Limb (tissue), 2 donors: ENCODE results near the gene ZNF71.
A peak's percentile ranks its signal among the peaks of the same experiment; 100 is the strongest.

Experiments
- DNase-seq, 2 donors: peaks; one replicate each; pipeline ENCODE4 v3.0.0-alpha.2; 2016; ENCODE audit errors: extremely low spot score in 2 of 2

The ZNF71 gene

DNA sequence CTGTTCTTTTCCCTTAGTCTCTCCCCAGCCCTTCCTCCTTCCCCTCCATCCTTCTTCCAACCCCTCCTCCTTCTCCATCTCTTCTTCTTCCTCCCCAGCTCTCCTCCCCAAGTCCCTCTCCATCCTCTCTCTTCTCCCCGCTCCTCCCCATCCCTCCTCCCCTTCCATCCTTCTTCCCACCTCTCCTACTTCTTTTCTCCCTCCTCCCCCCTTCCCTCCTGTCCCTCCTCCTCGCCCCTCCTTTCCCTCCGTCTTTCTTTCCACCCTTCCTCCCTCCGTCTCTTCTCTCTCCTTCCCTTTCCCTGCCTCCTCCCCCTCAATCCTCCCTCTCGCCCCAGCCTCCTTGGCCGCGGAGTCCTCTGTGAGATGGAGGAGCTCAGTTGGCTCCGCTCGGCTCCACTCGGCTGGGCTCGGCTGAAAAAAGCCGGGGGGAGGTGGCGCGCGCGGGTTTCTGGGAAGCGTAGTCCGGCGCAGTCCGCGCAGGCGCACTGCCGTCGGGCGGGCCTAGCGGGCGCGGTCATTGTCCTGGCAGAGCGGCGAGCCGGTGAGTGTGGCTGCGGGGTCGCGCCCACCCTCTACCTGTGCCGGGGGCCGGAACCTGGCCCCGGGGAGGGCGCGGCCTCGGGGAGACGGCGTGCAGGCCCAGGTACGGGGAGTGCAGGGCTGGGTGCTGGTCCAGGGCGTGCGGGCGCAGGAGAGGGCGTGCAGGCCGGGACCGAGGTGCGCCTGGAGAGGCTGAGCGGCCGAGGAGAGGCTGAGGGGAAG, at the start of gene ZNF71:
Gene ZNF71, plus strand, starts transcription at position 520 of the 765 bp plus-strand sequence. CDS start 6,257 bp downstream, outside the sequence.
- DNase-seq = peak; percentile 89 to 95

DNA sequence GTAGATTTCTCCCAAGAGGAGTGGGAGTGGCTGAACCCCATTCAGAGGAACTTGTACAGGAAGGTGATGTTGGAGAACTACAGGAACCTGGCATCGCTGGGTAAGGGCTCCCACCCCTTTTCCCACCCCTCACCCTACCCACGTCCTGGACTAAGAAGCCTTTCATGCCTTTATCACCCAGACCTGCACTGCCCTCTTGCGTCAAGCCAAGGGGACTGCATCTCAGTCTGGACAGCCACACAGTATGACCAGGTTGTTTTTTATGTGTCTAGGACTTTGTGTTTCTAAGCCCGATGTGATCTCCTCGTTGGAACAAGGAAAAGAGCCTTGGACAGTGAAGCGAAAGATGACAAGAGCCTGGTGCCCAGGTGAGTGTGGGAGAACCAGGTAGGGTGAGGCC, 47.6 kb upstream of the ZNF71 start:
- no peak for DNase-seq

DNA sequence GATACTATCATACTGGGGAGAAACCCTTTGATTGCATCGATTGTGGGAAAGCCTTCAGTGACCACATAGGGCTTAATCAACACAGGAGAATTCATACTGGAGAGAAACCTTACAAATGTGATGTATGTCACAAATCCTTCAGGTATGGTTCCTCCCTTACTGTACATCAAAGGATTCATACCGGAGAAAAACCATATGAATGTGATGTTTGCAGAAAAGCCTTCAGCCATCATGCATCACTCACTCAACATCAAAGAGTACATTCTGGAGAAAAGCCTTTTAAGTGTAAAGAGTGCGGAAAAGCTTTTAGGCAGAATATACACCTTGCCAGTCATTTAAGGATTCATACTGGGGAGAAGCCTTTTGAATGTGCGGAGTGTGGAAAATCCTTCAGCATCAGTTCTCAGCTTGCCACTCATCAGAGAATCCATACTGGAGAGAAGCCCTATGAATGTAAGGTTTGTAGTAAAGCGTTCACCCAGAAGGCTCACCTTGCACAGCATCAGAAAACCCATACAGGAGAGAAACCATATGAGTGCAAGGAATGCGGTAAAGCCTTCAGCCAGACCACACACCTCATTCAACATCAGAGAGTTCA, 40.7 kb upstream of the ZNF71 start:
- DNase-seq = no peak

DNA sequence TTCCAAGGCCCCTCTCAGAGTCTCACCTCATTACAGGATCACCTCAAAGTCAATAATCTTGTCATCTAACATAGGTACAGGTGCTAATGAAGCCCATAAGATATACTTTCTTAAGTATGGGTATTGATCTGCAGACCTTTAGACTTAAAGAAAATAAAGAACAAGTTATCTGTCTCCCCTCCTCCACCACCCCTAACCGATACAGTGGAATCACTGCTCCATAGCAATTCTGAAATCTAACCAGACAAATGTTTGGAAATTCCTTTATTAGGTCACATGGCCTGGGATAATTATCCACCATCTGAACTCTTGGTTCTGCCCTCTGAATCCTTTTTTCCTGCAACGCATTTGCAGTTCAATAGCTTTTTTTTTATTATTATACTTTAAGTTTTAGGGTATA, 32.3 kb upstream of the ZNF71 start:
- no peak for DNase-seq

DNA sequence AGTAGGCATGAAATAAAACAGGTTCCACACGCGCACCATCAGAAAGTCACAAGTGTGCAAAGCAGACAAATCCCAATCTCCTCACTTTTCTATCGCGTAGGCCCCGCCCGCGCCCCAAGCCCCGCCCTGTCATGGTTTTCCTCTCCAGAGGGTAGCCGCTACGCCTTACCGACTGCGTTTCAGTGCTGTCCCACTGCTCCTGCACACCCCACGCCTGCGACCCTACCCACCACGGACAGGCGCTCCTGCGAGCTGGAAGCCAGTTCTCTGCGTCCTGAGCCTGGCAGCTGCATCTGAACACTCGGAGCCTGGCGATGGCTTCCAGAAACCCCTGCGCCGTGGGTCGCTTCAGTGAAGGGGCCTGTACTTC, 28.2 kb upstream of the ZNF71 start:
- DNase-seq = peak in 1 of 2 donors; percentile 36

DNA sequence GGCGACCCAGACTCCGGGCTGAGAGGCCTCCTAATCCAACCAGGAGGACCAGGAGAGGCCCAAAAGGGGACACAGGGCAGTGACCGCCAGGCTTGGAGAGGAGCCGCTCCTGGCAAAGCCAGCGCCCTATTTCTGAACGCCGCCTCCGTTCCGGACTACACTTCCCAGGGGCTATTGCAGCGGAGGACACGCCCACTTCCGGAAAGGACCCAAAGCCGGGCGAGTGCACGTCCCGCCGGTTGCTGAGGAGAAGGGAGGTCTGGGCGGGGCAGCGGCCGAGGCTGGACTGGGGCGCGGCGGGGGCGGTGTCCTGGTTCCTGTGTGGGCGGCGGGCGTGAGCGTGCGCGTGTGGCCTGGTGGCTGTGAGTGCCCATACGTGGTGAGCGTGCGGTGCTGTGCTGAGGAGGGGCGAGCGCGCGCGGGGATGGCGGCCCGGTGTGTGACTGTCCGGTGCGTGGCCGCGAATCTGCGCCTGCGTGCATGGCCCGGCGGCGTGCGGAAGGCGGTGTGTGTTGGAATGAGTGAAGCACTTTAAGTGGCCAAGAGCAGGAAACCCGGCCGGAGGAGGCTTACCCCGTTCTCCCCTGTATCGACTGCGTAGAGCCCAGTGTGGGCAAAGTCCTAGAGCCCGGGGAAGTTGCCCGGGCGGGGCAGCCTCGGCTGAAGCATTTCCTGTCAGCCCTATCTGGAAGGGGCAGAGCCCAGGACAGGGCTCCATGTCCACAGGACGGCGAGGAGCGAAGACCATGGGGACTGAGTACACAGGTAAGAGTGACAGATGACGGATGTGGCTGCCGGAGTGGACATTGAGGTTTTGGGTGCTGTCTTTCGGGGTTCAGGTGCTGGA, 27.6 kb upstream of the ZNF71 start, which contains the start of gene ZNF470:
Gene ZNF470, plus strand, starts transcription at position 195 of the 847 bp plus-strand sequence. CDS start 2,844 bp downstream, outside the sequence.
- DNase-seq = peak; percentile 93 to 94

DNA sequence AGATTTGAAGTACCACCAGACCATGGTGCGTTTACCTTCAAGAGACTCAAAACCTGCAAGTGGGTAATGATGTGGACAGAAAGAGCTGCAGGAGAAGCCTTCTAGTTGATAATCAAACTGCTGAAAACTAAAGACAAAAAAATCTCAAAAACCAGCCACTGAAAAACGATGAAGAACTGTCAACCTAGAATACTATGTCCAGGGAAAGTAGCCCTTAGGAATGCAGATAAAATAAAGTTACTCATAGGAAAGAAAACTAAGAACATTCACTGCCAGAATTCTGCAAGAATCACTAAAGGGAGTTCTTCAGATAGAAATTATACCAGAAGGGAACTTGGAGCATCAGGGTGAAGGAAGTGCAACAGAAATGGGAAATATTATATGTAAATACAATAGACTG, 22.5 kb upstream of the ZNF71 start:
- no peak for DNase-seq

DNA sequence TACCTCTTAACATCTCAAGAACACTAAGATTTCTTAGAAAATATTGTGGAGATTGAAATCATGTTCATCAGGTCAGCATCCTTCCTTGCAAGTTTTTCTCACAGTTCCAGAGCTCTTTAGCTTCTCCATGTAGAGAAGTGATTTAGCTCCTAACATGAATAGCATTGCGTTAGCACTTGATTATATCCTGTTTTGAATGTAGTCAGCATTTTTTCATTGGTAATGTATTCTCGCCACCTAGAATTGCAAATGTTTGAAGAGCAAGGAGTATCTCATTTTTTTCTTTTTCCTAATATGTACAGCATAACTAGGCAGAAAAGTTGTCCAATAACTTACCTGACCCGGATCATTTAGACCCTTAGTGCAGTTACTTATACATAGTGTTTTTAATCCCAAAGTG, 21.2 kb upstream of the ZNF71 start:
- no peak for DNase-seq

DNA sequence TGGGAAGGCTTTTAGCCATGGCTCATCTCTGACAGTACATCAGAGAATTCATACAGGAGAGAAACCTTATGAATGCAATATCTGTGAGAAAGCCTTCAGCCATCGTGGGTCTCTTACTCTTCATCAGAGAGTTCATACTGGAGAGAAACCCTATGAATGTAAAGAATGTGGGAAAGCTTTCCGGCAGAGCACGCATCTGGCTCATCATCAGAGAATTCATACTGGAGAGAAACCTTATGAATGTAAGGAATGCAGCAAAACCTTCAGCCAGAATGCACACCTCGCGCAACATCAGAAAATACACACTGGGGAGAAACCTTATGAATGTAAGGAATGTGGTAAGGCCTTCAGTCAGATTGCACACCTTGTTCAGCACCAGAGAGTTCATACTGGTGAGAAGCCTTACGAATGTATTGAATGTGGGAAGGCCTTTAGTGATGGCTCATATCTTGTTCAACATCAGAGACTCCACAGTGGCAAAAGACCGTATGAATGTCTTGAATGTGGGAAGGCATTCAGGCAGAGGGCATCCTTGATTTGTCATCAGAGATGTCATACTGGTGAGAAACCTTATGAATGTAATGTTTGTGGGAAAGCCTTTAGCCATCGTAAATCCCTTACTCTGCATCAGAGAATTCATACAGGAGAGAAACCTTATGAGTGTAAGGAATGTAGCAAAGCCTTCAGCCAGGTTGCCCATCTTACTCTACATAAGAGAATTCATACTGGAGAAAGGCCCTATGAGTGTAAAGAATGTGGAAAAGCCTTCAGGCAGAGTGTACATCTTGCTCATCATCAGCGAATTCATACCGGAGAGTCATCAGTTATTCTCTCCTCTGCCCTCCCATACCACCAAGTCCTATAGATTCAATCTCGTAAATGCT, 17.1 kb upstream of the ZNF71 start:
- no peak for DNase-seq

DNA sequence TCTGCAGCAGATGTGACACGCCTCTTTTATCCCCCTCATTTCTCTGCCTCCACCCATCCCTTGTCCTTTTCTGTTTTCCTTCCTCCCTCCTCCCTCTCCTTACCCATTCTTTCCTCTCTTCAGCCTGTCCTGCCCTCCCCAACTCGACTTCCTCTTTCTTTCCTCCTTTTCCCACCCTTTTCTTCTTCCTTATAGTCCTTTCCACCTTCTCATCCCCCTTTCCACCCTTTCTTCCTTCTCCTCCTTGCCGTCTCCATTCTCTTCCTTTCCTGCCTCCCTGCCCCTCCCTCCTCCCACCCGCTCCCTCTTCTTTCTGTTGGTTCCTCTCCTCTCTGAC, 688 bp upstream of the ZNF71 start:
- DNase-seq = no peak

DNA sequence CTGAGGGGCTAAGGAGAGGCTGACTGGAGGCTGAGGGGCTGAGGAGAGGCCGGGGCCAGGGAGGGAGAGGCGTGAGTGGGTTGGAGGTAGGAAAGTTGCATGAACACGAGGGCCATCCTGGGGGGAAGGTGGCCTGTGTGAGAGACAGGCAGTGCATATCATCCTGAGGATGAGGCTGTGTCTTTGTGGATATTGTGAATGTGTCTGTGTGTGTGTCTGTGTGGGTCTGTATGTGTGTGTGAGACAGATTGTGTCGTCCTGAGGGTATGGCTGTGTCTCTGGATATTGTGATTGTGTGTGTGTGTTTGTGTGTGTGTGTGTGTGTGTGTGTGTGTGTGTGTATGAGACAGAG, 422 bp downstream of the ZNF71 start:
- no peak for DNase-seq

DNA sequence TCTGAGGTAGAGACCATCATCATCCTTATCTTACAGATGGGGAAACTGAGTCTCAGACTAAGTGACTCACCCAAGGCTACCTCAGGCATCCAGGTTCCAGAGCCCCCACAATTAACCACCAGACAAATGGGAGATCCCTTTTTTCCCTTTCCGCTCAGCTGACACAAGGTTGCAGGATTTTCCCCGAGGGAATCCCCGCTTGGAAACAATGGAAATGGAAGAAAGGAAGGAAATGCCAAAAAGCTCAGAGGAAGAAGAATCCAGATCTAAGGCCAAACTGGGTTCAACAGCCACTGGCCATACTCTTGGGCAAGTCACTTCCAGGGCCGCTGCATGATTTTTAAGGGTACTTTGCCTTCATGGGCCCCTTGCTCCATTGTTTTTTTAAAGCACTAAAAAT, 1.6 kb downstream of the ZNF71 start:
- DNase-seq = no peak

DNA sequence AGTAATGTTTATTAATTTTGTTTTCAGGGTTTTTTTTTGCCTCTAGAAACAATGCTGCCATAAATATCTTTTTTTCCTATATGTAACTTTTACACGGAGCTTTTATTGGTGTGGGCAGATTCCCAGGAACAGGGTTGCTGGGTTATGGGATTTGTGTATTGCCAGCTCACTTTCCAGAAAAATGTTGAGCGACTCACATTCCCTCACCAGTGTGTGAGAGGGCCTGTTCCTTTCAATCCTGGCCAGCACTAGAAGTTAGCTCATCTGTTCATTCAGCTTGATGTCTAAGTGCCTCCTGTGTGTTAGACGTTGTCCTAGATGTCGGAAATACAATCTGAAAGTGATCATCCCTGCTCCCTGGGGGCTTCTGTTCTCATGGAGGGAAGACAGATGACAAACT, 2.6 kb downstream of the ZNF71 start:
- DNase-seq = no peak

DNA sequence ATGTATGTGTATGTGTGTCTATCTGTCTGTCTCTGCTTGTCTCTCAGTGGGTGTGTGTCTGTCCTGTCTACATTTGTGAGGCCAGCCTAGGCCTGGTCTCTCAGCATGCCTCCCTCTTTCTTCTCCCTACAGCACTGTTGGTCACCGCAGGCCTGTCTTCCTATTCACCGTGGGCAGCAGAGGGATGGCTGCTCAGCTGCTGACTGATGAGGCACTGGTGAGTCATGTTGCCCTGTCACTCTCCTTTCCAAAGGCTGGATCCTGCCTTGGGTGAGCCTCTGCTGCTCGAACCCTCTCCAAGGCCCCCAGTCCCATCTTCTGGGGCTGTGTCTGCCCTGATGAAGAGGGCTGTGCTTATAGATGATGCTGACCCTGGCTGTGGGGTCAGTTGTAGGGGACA, 6.3 kb downstream of the ZNF71 start:
- DNase-seq = no peak

DNA sequence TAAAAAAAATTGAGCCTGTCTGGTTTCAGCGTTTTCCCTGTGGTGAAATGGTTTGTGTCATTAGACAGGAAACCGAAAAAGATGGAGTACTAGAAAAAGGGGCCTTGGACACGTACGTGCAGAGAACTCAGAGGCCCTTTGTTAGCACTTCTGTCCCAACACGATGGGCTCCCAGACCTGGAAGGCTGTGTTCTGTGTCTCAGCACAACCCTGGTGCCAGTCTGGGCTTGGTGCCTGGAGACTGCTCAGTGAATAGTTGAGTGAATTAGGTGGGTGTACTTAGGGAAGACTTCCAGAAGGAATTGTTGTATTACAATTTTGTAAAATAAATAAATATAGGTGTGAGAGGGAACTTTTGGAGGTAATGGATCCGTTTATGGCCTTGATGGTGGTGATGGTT, 8.7 kb downstream of the ZNF71 start:
- DNase-seq = no peak

DNA sequence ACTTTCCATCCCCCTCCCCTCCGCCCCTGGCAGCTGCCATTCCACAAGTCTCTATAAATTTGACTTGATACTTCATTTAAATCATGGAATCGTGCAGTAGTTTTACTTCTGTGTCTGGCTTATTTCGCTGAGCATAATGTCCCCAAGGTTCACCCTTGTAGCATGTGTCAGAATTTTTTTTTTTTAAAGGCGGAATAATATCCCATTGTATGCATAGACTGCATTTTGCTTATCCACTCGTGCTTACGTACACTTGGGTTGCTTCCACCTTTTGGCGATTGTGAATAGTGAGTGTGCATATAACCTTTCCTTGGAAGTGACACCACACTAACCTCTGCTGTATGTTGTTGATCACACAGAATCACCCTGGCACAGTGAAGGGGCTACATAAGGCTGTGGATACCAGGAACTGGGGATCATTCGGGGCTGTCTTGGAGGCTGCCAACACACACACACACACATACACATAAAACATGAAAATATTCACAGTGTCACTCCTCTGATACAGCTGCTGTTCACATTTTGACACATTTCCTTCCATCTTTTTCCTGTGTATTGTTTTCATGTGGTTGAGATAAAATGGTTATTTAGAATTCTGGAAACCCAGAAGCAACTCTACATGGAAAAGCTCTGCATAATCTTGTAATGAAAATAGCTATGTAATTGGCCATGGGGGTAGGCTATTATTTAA, 13.3 kb downstream of the ZNF71 start:
- DNase-seq = no peak

DNA sequence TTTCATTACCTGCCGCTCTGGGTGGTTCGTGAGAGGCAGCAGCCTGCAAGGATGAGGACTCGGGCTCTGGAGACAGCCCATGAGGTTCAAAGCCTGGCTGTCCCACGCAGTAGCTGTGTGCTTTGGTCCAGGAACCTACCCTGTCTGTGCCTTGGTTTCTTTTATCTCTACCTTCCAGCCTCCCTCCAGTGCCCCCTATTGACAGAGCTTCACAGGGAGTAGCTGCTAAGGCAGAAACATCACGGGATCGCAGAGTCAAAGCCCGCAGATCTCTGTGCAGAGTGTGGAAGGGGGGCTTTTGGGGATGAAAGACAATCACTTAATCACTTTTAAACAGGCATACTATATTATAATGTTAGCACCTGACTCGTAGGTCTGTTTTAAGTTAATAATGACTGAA, 16.2 kb downstream of the ZNF71 start:
- DNase-seq = no peak

DNA sequence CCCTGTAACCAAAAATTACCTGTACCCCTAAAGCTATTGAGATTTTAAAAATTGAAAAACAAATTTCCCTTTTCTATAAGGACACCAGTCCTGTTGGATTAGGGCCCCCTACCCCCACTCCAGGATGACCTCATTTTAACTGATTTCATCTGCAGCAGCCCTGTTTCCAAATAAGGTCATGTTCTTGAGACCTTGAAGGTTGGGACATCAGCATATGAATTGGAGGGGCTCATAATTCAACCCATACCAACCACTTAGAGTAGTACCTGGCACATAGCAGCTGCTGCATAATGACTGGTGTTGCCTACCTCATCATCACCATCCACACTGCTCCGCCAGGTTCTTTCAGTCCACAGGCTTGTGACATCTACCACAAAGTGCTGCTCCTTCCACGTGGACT, 17.6 kb downstream of the ZNF71 start:
- DNase-seq = no peak

DNA sequence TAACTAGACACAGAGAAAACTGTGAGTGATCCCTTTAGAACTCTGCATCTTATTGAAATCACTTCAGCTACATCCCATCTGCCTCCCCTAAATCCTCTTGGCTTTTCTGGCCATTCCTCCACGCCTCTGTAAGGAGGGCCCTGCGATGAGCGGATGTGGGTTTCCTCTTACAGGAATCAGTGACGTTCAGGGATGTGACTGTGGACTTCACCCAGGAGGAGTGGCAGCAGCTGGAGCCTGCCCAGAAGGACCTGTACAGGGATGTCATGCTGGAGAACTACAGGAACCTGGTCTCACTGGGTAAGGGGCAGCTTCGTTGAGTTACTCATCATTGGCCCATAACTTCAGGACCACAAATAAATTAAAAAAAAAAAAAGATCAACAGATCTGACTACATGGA, 18.5 kb downstream of the ZNF71 start:
- DNase-seq = no peak

DNA sequence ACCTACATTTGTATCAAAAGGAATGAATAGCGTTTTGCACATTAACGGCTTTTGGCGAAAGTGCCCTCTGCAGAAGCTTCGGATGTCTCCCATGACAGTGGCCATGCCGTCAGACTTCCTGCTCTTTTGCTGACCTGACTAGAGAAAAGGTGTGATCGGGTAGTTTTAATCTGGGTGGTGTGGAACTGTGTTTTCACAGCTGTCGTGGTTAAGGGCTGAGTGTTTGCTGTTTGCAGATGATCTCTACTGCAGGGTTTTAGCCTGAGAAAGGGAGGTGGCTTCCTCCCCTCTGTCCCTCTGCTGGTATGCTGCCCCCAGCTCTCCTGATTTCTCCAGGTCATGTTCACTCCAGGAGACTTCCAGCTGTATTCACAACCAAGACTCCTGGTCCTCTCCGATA, 22.4 kb downstream of the ZNF71 start:
- DNase-seq = no peak

DNA sequence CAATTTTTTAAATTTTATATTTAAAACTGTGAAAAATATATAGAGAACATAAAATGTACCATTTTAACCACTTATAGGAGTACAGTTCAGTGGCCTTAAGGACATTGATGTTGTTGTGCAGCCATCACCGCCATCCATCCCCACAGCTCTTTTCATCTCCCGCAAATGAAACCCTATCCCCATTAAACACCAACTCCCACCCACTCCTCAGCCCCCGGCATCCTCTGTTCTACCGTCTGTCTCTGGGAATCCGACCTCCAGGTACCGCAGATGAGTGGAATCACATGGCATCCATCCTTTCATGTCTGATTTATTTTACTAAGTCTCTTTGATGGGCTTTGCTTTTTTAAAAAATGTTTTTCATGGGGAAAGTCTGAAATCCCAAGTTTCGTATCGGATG, 24.0 kb downstream of the ZNF71 start:
- DNase-seq = no peak
